HepG2 (cell line): ENCODE measurements around the gene GJB1. TPM values are rescaled to one million over a fixed set of nuclear protein-coding genes. Genes with fewer than 3 reads are reported as not detected.

Experiments
- ARID4A ChIP-seq: sonication (generic); formaldehyde crosslinking; IDR thresholded peaks from 2 replicates; pipeline ENCODE4 v1.5.0; 2020; ENCODE audit warnings: mild to moderate bottlenecking, missing genetic modification reagents, borderline replicate concordance
- ATF7 ChIP-seq, 2 experiments: fragments of 450-650 bp in 1 of 2; sonication (generic) in 1 of 2; formaldehyde crosslinking in 1 of 2; IDR thresholded peaks; 2 replicates each; pipeline versions ENCODE4 v1.4.0 to v1.6.1; 2016 to 2020; ENCODE audit warnings: antibody characterized with exemption in 1 of 2, mild to moderate bottlenecking in 1 of 2, missing genetic modification reagents in 1 of 2
- BRCA1 ChIP-seq: sonication (generic); formaldehyde crosslinking; IDR thresholded peaks from 2 replicates; pipeline ENCODE4 v1.4.0; 2020; ENCODE audit warnings: missing genetic modification reagents
- ETS1 ChIP-seq: sonication (generic); formaldehyde crosslinking; IDR thresholded peaks from 2 replicates; pipeline ENCODE4 v1.4.0; 2020; ENCODE audit warnings: missing genetic modification reagents
- GPBP1L1 ChIP-seq: sonication (generic); formaldehyde crosslinking; IDR thresholded peaks from 2 replicates; pipeline ENCODE4 v1.5.0; 2020; ENCODE audit warnings: mild to moderate bottlenecking, missing genetic modification reagents
- PAX8 ChIP-seq: sonication (generic); formaldehyde crosslinking; IDR thresholded peaks from 2 replicates; pipeline ENCODE4 v1.8.0; 2022; ENCODE audit warnings: mild to moderate bottlenecking, missing genetic modification reagents, borderline replicate concordance
- PHF21A ChIP-seq: sonication (generic); formaldehyde crosslinking; IDR thresholded peaks from 2 replicates; pipeline ENCODE4 v1.5.0; 2020; ENCODE audit warnings: mild to moderate bottlenecking, missing genetic modification reagents
- PPARG ChIP-seq: conservative IDR thresholded peaks from 2 replicates; pipeline ENCODE4 v1.6.1; 2016; ENCODE audit warnings: missing biosample characterization, missing genetic modification reagents
- ZNF280D ChIP-seq: sonication (generic); formaldehyde crosslinking; IDR thresholded peaks from 2 replicates; pipeline ENCODE4 v1.5.1; 2020; ENCODE audit warnings: mild to moderate bottlenecking, missing genetic modification reagents
- ZNF3 ChIP-seq: IDR thresholded peaks from 2 replicates; pipeline ENCODE4 v1.7.0; 2017; ENCODE audit warnings: inconsistent platforms
- ZNF430 ChIP-seq: sonication (generic); formaldehyde crosslinking; IDR thresholded peaks from 2 replicates; pipeline ENCODE4 v1.9.0; 2021; ENCODE audit warnings: mild to moderate bottlenecking, missing genetic modification reagents
- ZNF510 ChIP-seq: sonication (generic); formaldehyde crosslinking; IDR thresholded peaks from 2 replicates; pipeline ENCODE4 v1.4.0; 2020; ENCODE audit warnings: low read depth, mild to moderate bottlenecking, missing genetic modification reagents
- ZNF639 ChIP-seq: conservative IDR thresholded peaks from 2 replicates; pipeline ENCODE4 v1.6.1; 2018; ENCODE audit warnings: missing genetic modification reagents
- ZNF672 ChIP-seq: sonication (generic); formaldehyde crosslinking; IDR thresholded peaks from 2 replicates; pipeline ENCODE4 v1.8.1; 2022; ENCODE audit warnings: missing genetic modification reagents
- ZNF749 ChIP-seq: sonication (generic); formaldehyde crosslinking; IDR thresholded peaks from 2 replicates; pipeline ENCODE4 v1.8.0; 2022; ENCODE audit warnings: mild to moderate bottlenecking, missing genetic modification reagents, moderate library complexity, borderline replicate concordance
- ZNF784 ChIP-seq: sonication (generic); formaldehyde crosslinking; IDR thresholded peaks from 2 replicates; pipeline ENCODE4 v1.5.1; 2020; ENCODE audit warnings: missing genetic modification reagents, mild to moderate bottlenecking, borderline replicate concordance
- polyA plus RNA-seq, 8 experiments: library from polyadenylated mRNA; depleted of rRNA in 3 of 8; stranded (reverse) in 7 of 8; unstranded in 1 of 8; fragments of >200 nt; fragmentation: Illumina TruSeq in 4 of 8; extraction: Trizol in 4 of 8; gene quantifications; 2 replicates each; pipeline versions ENCODE4 v1.2.1 to v1.2.3, GENCODE V29; 2011 to 2016; ENCODE audit warnings: low read depth in 4 of 8, missing spikeins in 1 of 8, mixed read lengths in 1 of 8; ENCODE audit not compliant: insufficient read depth in 1 of 8
- total RNA-seq, 5 experiments: library from RNA; depleted of rRNA; stranded (reverse); fragments of >200 nt; fragmentation: Illumina TruSeq; extraction: Trizol; gene quantifications; 2 replicates each; pipeline ENCODE4 v1.2.3, GENCODE V29; 2016; ENCODE audit warnings: low read depth in 1 of 5

The GJB1 gene
- total and polyA plus RNA-seq, 2 of the 13 experiments (the other 11 are each of a cell fraction or from before 2014, with no cell fraction given) = 111 to 161 TPM

GRCh38 chrX:71214604-71215337, 8.3 kb upstream of the GJB1 start (continued):
- no peak for TF ChIP-seq ETS1 (CRISPR knock-in tag)
- TF ChIP-seq PHF21A (CRISPR knock-in tag) = no peak
- TF ChIP-seq ZNF784 (CRISPR knock-in tag) = no peak
- TF ChIP-seq ZNF510 (CRISPR knock-in tag) = 0 out of 2 replicates have a peak, but pooled peaks have one; percentile 27
- TF ChIP-seq PAX8 (CRISPR knock-in tag) = no peak
- TF ChIP-seq ZNF639 (CRISPR knock-in tag) = no peak
- no peak for TF ChIP-seq ZNF280D (CRISPR knock-in tag)
- TF ChIP-seq ZNF430 (CRISPR knock-in tag) = no peak; the same call in 1 of the 2 replicates
- peak; percentile 54; the same call in 1 of the 2 replicates for TF ChIP-seq ARID4A (CRISPR knock-in tag)
- TF ChIP-seq BRCA1 (CRISPR knock-in tag) = peak; percentile 35; the same call in 1 of the 2 replicates
- no peak for TF ChIP-seq ZNF749 (CRISPR knock-in tag)
- TF ChIP-seq ZNF3 (CRISPR knock-in tag) = no peak
- no peak for TF ChIP-seq ATF7 (IDR thresholded peaks at IDR 0.05)
- no peak for TF ChIP-seq ATF7 (CRISPR knock-in tag; IDR thresholded peaks at IDR 0.05)
- TF ChIP-seq PPARG (CRISPR knock-in tag) = no peak
- no peak for TF ChIP-seq ZNF672
- no peak for TF ChIP-seq GPBP1L1 (CRISPR knock-in tag)
